Fibroblast of gingiva (primary cell): Measurements from ENCODE around the gene NELL2.

Experiments used
- DNase-seq: peaks from one replicate; pipeline ENCODE4 v3.0.0-alpha.2; 2011; ENCODE audit warnings: low read depth

The NELL2 gene

GRCh38 chr12:44616402-44616801 is 259.7 kb downstream of the NELL2 start:
- DNase-seq: no peak

GRCh38 chr12:44611538-44611937 is 264.6 kb downstream of the NELL2 start:
- DNase-seq: no peak

GRCh38 chr12:44603701-44604100 is 272.4 kb downstream of the NELL2 start:
- DNase-seq: no peak

- DNase-seq: no peak
Measured at GRCh38 chr12:44592626-44593025, 283.5 kb downstream of the NELL2 start.

- no peak for DNase-seq
Measured at GRCh38 chr12:44589697-44590096, 286.4 kb downstream of the NELL2 start.

GRCh38 chr12:44588651-44589050 is 287.5 kb downstream of the NELL2 start:
- no peak for DNase-seq

- DNase-seq: no peak
Measured at GRCh38 chr12:44584625-44585024, 291.5 kb downstream of the NELL2 start.

- DNase-seq: no peak
Measured at GRCh38 chr12:44582521-44582920, 293.6 kb downstream of the NELL2 start.

- no peak for DNase-seq
Measured at GRCh38 chr12:44581642-44582242, 294.4 kb downstream of the NELL2 start.

GRCh38 chr12:44574586-44574985 is 301.5 kb downstream of the NELL2 start:
- DNase-seq: no peak

GRCh38 chr12:44573723-44574122 is 302.4 kb downstream of the NELL2 start:
- no peak for DNase-seq

- DNase-seq: no peak
Measured at GRCh38 chr12:44571006-44571550, 305.0 kb downstream of the NELL2 start.

GRCh38 chr12:44570036-44570583 is 306.0 kb downstream of the NELL2 start:
- no peak for DNase-seq

GRCh38 chr12:44565163-44565562 is 311.0 kb downstream of the NELL2 start:
- no peak for DNase-seq

- DNase-seq: no peak
Measured at GRCh38 chr12:44563486-44563885, 312.6 kb downstream of the NELL2 start.

GRCh38 chr12:44558340-44559100 is 317.6 kb downstream of the NELL2 start:
- no peak for DNase-seq

- no peak for DNase-seq
Measured at GRCh38 chr12:44555454-44555853, 320.7 kb downstream of the NELL2 start.

GRCh38 chr12:44551631-44552030 is 324.5 kb downstream of the NELL2 start:
- DNase-seq: no peak

- DNase-seq: no peak
Measured at GRCh38 chr12:44550377-44550776, 325.7 kb downstream of the NELL2 start.

GRCh38 chr12:44546060-44546459 is 330.1 kb downstream of the NELL2 start:
- no peak for DNase-seq

GRCh38 chr12:44544018-44544417 is 332.1 kb downstream of the NELL2 start:
- no peak for DNase-seq

- no peak for DNase-seq
Measured at GRCh38 chr12:44542716-44543115, 333.4 kb downstream of the NELL2 start.

GRCh38 chr12:44537354-44537753 is 338.8 kb downstream of the NELL2 start:
- no peak for DNase-seq
